ENCODE data around the gene C1QTNF8. TPM values are rescaled to one million over a fixed set of nuclear protein-coding genes. Genes with fewer than 3 reads are reported as not detected.

The C1QTNF8 gene
- total and polyA plus RNA-seq, 2 of the 8 experiments (the other 6 are each of a cell fraction or from before 2014, with no cell fraction given), result not detected

DNA sequence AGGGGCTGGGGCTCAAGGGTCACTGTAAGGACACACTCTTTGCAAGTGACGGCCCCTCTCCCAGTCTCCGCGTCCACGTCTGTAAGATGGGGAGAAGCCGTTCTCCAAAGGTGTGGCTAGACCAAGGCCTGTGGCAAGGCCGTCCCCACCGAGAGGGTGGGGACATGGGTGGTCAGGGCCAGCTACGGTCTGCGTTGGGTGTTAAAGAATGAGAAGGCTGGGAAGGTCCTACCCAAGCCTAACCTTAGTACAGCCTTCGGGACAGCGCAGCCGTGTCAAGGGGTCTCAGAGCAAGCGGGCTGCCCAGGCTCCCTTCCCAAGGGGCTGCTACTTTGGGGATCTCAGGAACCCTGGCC, 1.9 kb downstream of the C1QTNF8 start:
- Histone ChIP-seq H3K9me3 (ENCODE audit: insufficient read depth in 2 of 2, low read depth in 1 of 2, low read length in 1 of 2) (peaks cover 0 to 4% of the 10 kb centered on the region in 2 experiments; a peak in 1 of 4 replicates), H4K91ac (replicated peaks; ENCODE audit: insufficient read length, low read length) (peak overlapping the region; percentile 19), H3K27me3 (replicated peaks in 1 of 4; ENCODE audit: control insufficient read depth in 3 of 4, extremely low read depth in 1 of 4, insufficient read depth in 3 of 4, low read length in 3 of 4) (no peaks in the 10 kb centered on the region), H3K56ac (replicated peaks; ENCODE audit: insufficient read length, low read depth, low read length) (no peak overlapping the region), H3K79me2 (ENCODE audit: control insufficient read depth in 1 of 2, insufficient read depth in 2 of 2, low read length in 2 of 2) (no peaks in the 10 kb centered on the region), H2BK120ac (replicated peaks; ENCODE audit: low read depth, low read length) (no peak overlapping the region), H3K23me2 (ENCODE audit: low read depth, low read length) (no peaks in the 10 kb centered on the region), H3K9ac (replicated peaks in 1 of 4; ENCODE audit: extremely low read depth in 1 of 4, low read depth in 3 of 4, low read length in 3 of 4) (no peak overlapping the region), H2BK12ac (ENCODE audit: low read depth, low read length) (no peak overlapping the region), H2BK15ac (ENCODE audit: low read length) (no peak overlapping the region), H3K79me1 (ENCODE audit: low read depth, low read length) (no peaks in the 10 kb centered on the region), H3K36me3 (ENCODE audit: control insufficient read depth in 2 of 4, insufficient read depth in 4 of 4, low read length in 3 of 4) (no peaks in the 10 kb centered on the region), H3K4me3 (ENCODE audit: extremely low read depth in 1 of 4, insufficient read depth in 2 of 4, low read depth in 3 of 4, low read length in 4 of 4) (no peak overlapping the region), H4K20me1 (replicated peaks in 1 of 2; ENCODE audit: control insufficient read depth in 1 of 2, insufficient read depth in 2 of 2, low read length in 2 of 2) (peaks cover 0 to 2% of the 10 kb centered on the region in 2 experiments), H3K23ac (ENCODE audit: insufficient read length) (no peak overlapping the region), H4K5ac (ENCODE audit: insufficient read length, low read depth, low read length) (no peak overlapping the region), H4K8ac (ENCODE audit: extremely low read depth, insufficient read depth, low read length) (no peak overlapping the region), H3K27ac (ENCODE audit: low read depth, low read length) (no peak overlapping the region), H2BK5ac (ENCODE audit: low read depth, low read length) (no peak overlapping the region), H2AFZ (ENCODE audit: low read length) (no peak overlapping the region), H3K4ac (replicated peaks; ENCODE audit: insufficient read length, low read depth, low read length) (no peak overlapping the region), H3K4me2 (ENCODE audit: insufficient read depth in 1 of 2, low read depth in 2 of 2, low read length in 2 of 2) (no peak overlapping the region), H2BK20ac (ENCODE audit: low read length) (no peak overlapping the region), H3K14ac (ENCODE audit: insufficient read length) (no peak overlapping the region), H2AK5ac (ENCODE audit: low read depth, low read length) (no peak overlapping the region), H3K18ac (ENCODE audit: extremely low read depth, low read length) (no peak overlapping the region), H3K4me1 (replicated peaks in 1 of 4; ENCODE audit: control insufficient read depth in 3 of 4, insufficient read depth in 4 of 4, low read length in 3 of 4) (peaks cover 0 to 10% (median 5%) of the 10 kb centered on the region in 4 experiments; a peak in 5 of 7 replicates)
- DNase-seq (ENCODE audit: low read depth in 1 of 2, low spot score in 2 of 2), result no peak
- ChIA-PET CTCF (ENCODE audit: partially characterized antibody) (interaction anchor here (1.0 to 1.4 kb wide), 2 partner anchors 20 to 39 kb away, joined by 3 to 4 read pairs; no protein-coding TSS in a partner anchor), POLR2A (ENCODE audit: partially characterized antibody) (no interaction called here)
- 83% methylated on average over 8 of the region's 13 CpGs; no CpG with 5 or more reads in 1 of the 2 experiments for WGBS, 2 experiments (ENCODE audit: extremely low coverage in 1 of 2, insufficient coverage in 1 of 2, insufficient read length in 1 of 2, insufficient replicate concordance in 2 of 2, low coverage in 1 of 2, low lambda C conversion rate in 2 of 2, missing lambda C conversion rate in 1 of 2)
- FAIRE-seq, result no peak
- TF ChIP-seq SRF (IDR thresholded peaks at IDR 0.05; ENCODE audit: low read depth, low read length), result no peak
- TF ChIP-seq CEBPB (IDR thresholded peaks at IDR 0.05; ENCODE audit: low read depth, low read length), result no peak
- no peak for TF ChIP-seq SIN3A (conservative IDR thresholded peaks at IDR 0.05 in 1 of 2, IDR thresholded peaks at IDR 0.05 in 1 of 2; ENCODE audit: low read depth in 1 of 2, low read length in 2 of 2)
- no peak for TF ChIP-seq EP300 (IDR thresholded peaks at IDR 0.05; ENCODE audit: borderline replicate concordance in 1 of 2, low read depth in 2 of 2, low read length in 2 of 2)
- no peak for TF ChIP-seq TBP (IDR thresholded peaks at IDR 0.05; ENCODE audit: low read depth, low read length)
- no peak for TF ChIP-seq SP4 (IDR thresholded peaks at IDR 0.05; ENCODE audit: low read length)
- no peak for TF ChIP-seq CREB1 (IDR thresholded peaks at IDR 0.05)
- TF ChIP-seq RBBP5 (IDR thresholded peaks at IDR 0.05; ENCODE audit: borderline replicate concordance, low read depth, low read length), result no peak
- no peak for TF ChIP-seq SIRT6 (IDR thresholded peaks at IDR 0.05; ENCODE audit: low read length)

Data from H1 (cell line).